ENCODE data around the gene TMEM88. TPM values are rescaled to one million over a fixed set of nuclear protein-coding genes. Genes with fewer than 3 reads are reported as not detected.

Gene TMEM88
- total and polyA plus RNA-seq, 2 of the 13 experiments (the other 11 are each of a cell fraction or from before 2014, with no cell fraction given): 0.31 to 0.66 TPM

- TF ChIP-seq, protein P1, sequence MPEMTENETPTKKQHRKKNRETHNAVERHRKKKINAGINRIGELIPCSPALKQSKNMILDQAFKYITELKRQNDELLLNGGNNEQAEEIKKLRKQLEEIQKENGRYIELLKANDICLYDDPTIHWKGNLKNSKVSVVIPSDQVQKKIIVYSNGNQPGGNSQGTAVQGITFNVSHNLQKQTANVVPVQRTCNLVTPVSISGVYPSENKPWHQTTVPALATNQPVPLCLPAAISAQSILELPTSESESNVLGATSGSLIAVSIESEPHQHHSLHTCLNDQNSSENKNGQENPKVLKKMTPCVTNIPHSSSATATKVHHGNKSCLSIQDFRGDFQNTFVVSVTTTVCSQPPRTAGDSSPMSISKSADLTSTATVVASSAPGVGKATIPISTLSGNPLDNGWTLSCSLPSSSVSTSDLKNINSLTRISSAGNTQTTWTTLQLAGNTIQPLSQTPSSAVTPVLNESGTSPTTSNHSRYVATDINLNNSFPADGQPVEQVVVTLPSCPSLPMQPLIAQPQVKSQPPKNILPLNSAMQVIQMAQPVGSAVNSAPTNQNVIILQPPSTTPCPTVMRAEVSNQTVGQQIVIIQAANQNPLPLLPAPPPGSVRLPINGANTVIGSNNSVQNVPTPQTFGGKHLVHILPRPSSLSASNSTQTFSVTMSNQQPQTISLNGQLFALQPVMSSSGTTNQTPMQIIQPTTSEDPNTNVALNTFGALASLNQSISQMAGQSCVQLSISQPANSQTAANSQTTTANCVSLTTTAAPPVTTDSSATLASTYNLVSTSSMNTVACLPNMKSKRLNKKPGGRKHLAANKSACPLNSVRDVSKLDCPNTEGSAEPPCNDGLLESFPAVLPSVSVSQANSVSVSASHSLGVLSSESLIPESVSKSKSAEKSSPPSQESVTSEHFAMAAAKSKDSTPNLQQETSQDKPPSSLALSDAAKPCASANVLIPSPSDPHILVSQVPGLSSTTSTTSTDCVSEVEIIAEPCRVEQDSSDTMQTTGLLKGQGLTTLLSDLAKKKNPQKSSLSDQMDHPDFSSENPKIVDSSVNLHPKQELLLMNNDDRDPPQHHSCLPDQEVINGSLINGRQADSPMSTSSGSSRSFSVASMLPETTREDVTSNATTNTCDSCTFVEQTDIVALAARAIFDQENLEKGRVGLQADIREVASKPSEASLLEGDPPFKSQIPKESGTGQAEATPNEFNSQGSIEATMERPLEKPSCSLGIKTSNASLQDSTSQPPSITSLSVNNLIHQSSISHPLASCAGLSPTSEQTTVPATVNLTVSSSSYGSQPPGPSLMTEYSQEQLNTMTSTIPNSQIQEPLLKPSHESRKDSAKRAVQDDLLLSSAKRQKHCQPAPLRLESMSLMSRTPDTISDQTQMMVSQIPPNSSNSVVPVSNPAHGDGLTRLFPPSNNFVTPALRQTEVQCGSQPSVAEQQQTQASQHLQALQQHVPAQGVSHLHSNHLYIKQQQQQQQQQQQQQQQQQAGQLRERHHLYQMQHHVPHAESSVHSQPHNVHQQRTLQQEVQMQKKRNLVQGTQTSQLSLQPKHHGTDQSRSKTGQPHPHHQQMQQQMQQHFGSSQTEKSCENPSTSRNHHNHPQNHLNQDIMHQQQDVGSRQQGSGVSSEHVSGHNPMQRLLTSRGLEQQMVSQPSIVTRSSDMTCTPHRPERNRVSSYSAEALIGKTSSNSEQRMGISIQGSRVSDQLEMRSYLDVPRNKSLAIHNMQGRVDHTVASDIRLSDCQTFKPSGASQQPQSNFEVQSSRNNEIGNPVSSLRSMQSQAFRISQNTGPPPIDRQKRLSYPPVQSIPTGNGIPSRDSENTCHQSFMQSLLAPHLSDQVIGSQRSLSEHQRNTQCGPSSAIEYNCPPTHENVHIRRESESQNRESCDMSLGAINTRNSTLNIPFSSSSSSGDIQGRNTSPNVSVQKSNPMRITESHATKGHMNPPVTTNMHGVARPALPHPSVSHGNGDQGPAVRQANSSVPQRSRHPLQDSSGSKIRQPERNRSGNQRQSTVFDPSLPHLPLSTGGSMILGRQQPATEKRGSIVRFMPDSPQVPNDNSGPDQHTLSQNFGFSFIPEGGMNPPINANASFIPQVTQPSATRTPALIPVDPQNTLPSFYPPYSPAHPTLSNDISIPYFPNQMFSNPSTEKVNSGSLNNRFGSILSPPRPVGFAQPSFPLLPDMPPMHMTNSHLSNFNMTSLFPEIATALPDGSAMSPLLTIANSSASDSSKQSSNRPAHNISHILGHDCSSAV (CRISPR knock-in tag; IDR thresholded peaks at IDR 0.05; ENCODE audit: borderline replicate concordance): no peak
- TF ChIP-seq ZBED4 (CRISPR knock-in tag; IDR thresholded peaks at IDR 0.05; ENCODE audit: borderline replicate concordance) (peak; percentile 70; the same call in 1 of the 2 replicates), TBP (CRISPR knock-in tag; IDR thresholded peaks at IDR 0.05) (no peak), CREB1 (IDR thresholded peaks at IDR 0.05) (peak; percentile 78), CREB1 (CRISPR knock-in tag; IDR thresholded peaks at IDR 0.05) (no peak), ZFP41 (CRISPR knock-in tag; IDR thresholded peaks at IDR 0.05; ENCODE audit: borderline replicate concordance) (no peak), TBX2 (CRISPR knock-in tag; IDR thresholded peaks at IDR 0.05; ENCODE audit: borderline replicate concordance) (no peak), TBL1XR1 (IDR thresholded peaks at IDR 0.05; ENCODE audit: borderline replicate concordance, low read length, partially characterized antibody) (peak; percentile 56), HMGXB4 (CRISPR knock-in tag; IDR thresholded peaks at IDR 0.05; ENCODE audit: borderline replicate concordance in 1 of 2, low read depth in 1 of 2) (0 out of 4 replicates have a peak, but pooled peaks of 1 of the 2 experiments have one; percentile 26), MED1 (CRISPR knock-in tag; IDR thresholded peaks at IDR 0.05) (0 out of 2 replicates have a peak, but pooled peaks have one; percentile 8), HNRNPLL (IDR thresholded peaks at IDR 0.05; ENCODE audit: low read depth, low read length, poor library complexity, severe bottlenecking) (peak; percentile 31)
- TF ChIP-seq, protein P2, sequence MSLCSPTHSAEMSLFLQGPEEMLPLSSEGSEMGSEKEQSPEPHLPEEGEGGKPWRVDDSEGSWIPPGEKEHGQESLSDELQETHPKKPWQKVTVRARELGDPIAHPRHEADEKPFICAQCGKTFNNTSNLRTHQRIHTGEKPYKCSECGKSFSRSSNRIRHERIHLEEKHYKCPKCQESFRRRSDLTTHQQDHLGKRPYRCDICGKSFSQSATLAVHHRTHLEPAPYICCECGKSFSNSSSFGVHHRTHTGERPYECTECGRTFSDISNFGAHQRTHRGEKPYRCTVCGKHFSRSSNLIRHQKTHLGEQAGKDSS (CRISPR knock-in tag; IDR thresholded peaks at IDR 0.05; ENCODE audit: borderline replicate concordance, low read depth): peak; percentile 33; the same call in 1 of the 2 replicates
These were observed 10.3 kb upstream of the TMEM88 start (continued) for GRCh38 chr17:7844292-7845154.

Data from HepG2 (cell line).